Heart right ventricle (tissue), 16 donors: Measurements from ENCODE around the gene DYSF. TPM values are rescaled to one million over a fixed set of nuclear protein-coding genes. Genes with fewer than 3 reads are reported as not detected.
A peak's percentile ranks its signal among the peaks of the same experiment; 100 is the strongest.

ENCODE experiments used
- ATAC-seq, 8 donors: fragments of 200-7000 bp; cut with Tn5 transposase; one replicate each; pipeline ENCODE4 v1.9.1; 2020; ENCODE audit warnings: mild to moderate bottlenecking in 8 of 8, moderate library complexity in 8 of 8, moderate number of reproducible peaks in 1 of 8
- DNase-seq, 2 donors: peaks; one replicate each; pipeline ENCODE4 v3.0.0-alpha.2; 2020
- H3K27ac ChIP-seq, 10 donors: fragments of 200-600 bp; sonication (generic) in 2 of 10; one replicate each; pipeline versions ENCODE4 v1.5.0 to v1.8.0; 2020 to 2022; ENCODE audit warnings: mild to moderate bottlenecking in 3 of 10
- H3K27me3 ChIP-seq, 7 donors: fragments of 200-600 bp; one replicate each; pipeline ENCODE4 v1.8.0; 2021 to 2022; ENCODE audit warnings: mild to moderate bottlenecking in 2 of 7
- H3K36me3 ChIP-seq, 9 donors: fragments of 200-600 bp; sonication (generic) in 1 of 9; one replicate each; pipeline versions ENCODE4 v1.5.0 to v1.8.0; 2020 to 2022; ENCODE audit warnings: mild to moderate bottlenecking in 2 of 9
- H3K4me1 ChIP-seq, 9 donors: fragments of 200-600 bp; sonication (generic) in 1 of 9; one replicate each; pipeline versions ENCODE4 v1.5.0 to v1.8.0; 2020 to 2022; ENCODE audit warnings: mild to moderate bottlenecking in 4 of 9
- H3K4me3 ChIP-seq, 10 donors: fragments of 200-600 bp; sonication (generic) in 2 of 10; one replicate each; pipeline versions ENCODE4 v1.5.0 to v1.8.0; 2020 to 2022; ENCODE audit warnings: mild to moderate bottlenecking in 7 of 10, moderate library complexity in 2 of 10
- H3K9me3 ChIP-seq, 11 donors: fragments of 200-600 bp in 10 of 11; sonication (generic) in 2 of 11; one replicate each; pipeline versions ENCODE4 v1.5.0 to v1.8.0; 2013 to 2022; ENCODE audit warnings: mild to moderate bottlenecking in 2 of 11, control low read depth in 1 of 11, moderate library complexity in 1 of 11
- WGBS, 2 donors: extraction: QIAGEN DNeasy Blood & Tissue Kit; methylation state at CpG; one replicate each; pipeline ENCODE4 v1.1.7; 2013; ENCODE audit warnings: inconsistent platforms in 1 of 2; 5-methylcytosine and 5-hydroxymethylcytosine counted together
- intact Hi-C, 10 donors: fragments of 100-400 bp; cut with DNase I; formaldehyde crosslinking; loops; one replicate each; pipeline versions ENCODE4 v1.11.1 to v1.14.2; 2022
- polyA plus RNA-seq, 2 donors: library from polyadenylated mRNA; stranded (reverse); fragments of 200-250 nt; gene quantifications; one replicate each; pipeline ENCODE4 v1.2.3, GENCODE V29; 2013
- total RNA-seq, 10 donors: library from RNA; stranded (reverse); fragmentation: NEBNext Ultra II Directional in 3 of 10; extraction: Animal tissue kit (Norgen Biotek cat#: 25700) in 3 of 10; gene quantifications; one replicate each; pipeline versions ENCODE4 v1.2.1 to v1.2.4, GENCODE V29; 2021 to 2023
- TF ChIP-seq, protein P1 (sequence below), 9 donors: fragments of 200-600 bp; sonication (generic) in 2 of 9; IDR thresholded peaks; one replicate each; pipeline versions ENCODE4 v1.5.0 to v1.8.0; 2021 to 2022; ENCODE audit warnings: antibody characterized with exemption in 9 of 9, mild to moderate bottlenecking in 5 of 9, moderate library complexity in 1 of 9
- donor health status: Arrhythmogenic right ventricular cardiomyopathy.
- donor health status: ischemic (EF 13 %, LVEDD 7.1; RV severe dilation, severe dysfunction).
- donor health status: healthy with polysubstance abuse.
- donor health status: DM: no; HTN: yes; CAD: no.
- donor health status: DM: no; HTN: no; CAD: no.
- donor health status: ischemic (EF 25% LVEDD 6.9; RV normal size, moderate dysfunction).
- donor health status: ischemic (EF 25% LVEDD 5.7; RV mildly dilated, moderate dysfunction).
- donor health status: healthy.
- donor health status: DM: yes; HTN: yes; CAD: no.
- donor health status: Ischemic cardiomyopathy.
- donor health status: ischemic (EF 35%, LVEDD 5.7; RV mildly dilated, moderate dysfunction).
- donor health status: nonischemic (EF 11% LVEDD 7.7; RV severe dilation, severe dysfunction).
- donor health status: DM: yes; HTN: yes; CAD: no.
- donor health status: PGD.
- donor health status: ischemic (EF 29% LVEDD 5.4; RV normal size, mild dysfunction).
- donor health status: nonischemic (EF 23%, LVEDD 6.1; RV moderate dilation, normal function).

The DYSF gene
- total and polyA plus RNA-seq, 12 donors, result 20.6 to 100 (median 64.8) TPM

DNA sequence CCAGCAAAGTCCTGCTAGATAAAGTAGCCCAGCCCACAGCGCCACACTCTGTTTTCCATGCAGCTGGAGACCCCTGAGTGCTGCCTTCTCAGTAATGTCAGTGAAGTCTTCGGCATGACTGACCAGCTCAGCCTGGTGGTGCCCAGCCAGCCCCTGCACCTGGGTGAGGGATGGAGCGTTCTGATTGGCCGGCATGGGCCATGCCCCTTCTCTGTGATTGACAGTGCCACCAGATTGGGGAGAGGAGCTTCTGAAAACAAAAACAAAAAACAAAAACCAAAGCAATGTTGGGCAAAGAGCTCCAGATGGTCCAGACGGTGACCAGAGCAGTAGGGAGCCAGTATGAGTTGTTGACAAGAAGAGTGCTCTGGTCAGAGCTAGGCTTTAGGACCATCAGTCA lies 122.6 kb downstream of the DYSF start:
- DNase-seq (no peak), ATAC-seq (no peak)
- TF ChIP-seq, protein P1, sequence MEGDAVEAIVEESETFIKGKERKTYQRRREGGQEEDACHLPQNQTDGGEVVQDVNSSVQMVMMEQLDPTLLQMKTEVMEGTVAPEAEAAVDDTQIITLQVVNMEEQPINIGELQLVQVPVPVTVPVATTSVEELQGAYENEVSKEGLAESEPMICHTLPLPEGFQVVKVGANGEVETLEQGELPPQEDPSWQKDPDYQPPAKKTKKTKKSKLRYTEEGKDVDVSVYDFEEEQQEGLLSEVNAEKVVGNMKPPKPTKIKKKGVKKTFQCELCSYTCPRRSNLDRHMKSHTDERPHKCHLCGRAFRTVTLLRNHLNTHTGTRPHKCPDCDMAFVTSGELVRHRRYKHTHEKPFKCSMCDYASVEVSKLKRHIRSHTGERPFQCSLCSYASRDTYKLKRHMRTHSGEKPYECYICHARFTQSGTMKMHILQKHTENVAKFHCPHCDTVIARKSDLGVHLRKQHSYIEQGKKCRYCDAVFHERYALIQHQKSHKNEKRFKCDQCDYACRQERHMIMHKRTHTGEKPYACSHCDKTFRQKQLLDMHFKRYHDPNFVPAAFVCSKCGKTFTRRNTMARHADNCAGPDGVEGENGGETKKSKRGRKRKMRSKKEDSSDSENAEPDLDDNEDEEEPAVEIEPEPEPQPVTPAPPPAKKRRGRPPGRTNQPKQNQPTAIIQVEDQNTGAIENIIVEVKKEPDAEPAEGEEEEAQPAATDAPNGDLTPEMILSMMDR (IDR thresholded peaks at IDR 0.05), result no peak
- peaks cover 0 to 85% (median 14%) of the 10 kb centered on the region in 9 donors for H3K36me3 ChIP-seq
- H3K4me1 ChIP-seq, result peaks cover 0 to 34% (median 6%) of the 10 kb centered on the region in 9 donors
- 94 to 98% methylated on average over 5 of the region's 5 CpGs for WGBS, 2 donors
- no peaks in the 10 kb centered on the region for H3K9me3 ChIP-seq
- H3K27me3 ChIP-seq, result no peaks in the 10 kb centered on the region
- H3K4me3 ChIP-seq, result no peak overlapping the region
- intact Hi-C loops, result no loop called here
- peak overlapping the region in 3 of 10 donors; percentile 16 to 44 (median 22) for H3K27ac ChIP-seq

DNA sequence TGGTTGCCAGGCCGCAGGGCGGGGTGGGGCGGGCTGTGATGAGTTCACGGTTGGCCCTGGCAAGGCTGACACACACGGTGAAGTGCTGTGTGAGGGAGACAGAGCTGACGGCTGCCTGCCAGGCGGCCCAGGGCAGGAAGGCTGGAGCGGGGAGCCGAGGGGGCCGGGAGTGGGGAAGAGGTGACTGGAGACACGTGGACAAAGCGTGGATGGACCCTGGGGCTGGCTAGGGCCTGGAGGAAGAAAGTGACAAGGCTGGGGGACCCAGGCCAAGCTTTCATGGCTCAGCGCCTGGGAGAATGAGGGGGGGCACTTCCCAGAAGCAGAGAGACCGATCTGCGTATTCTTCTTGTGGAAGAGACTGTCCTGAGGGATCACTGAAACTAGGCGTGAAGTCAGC lies 123.2 kb downstream of the DYSF start:
- Histone ChIP-seq H3K9me3 (no peaks in the 10 kb centered on the region), H3K36me3 (peaks cover 0 to 85% (median 14%) of the 10 kb centered on the region in 9 donors), H3K4me1 (peaks cover 0 to 40% (median 6%) of the 10 kb centered on the region in 9 donors), H3K27me3 (no peaks in the 10 kb centered on the region), H3K27ac (peak overlapping the region in 2 of 10 donors; percentile 3 to 22), H3K4me3 (no peak overlapping the region)
- TF ChIP-seq, protein P1 (IDR thresholded peaks at IDR 0.05), result no peak
- intact Hi-C loops, result no loop called here
- WGBS, 2 donors, result 59 to 64% methylated on average over 16 of the region's 16 CpGs
- DNase-seq (peak; percentile 50 to 51), ATAC-seq (peak; percentile 30 to 73 (median 45))

DNA sequence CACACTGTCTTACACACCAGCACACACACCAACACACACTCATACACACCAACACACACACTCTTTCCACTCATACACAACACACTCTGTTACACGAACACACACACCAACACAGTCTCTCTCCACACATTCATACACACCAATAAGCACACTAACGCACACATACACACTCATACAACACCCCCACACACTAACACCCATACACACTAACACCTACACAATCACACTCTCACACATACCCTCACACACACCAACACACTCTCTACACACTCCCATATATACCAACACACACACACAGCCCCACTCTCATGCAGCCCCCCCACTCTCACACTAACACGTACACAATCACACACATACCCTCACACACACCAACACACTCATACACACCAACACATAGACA lies 123.8 kb downstream of the DYSF start:
- intact Hi-C loops, result no loop called here
- Histone ChIP-seq H3K4me1 (peaks cover 0 to 43% (median 6%) of the 10 kb centered on the region in 9 donors), H3K4me3 (no peak overlapping the region), H3K27me3 (no peaks in the 10 kb centered on the region), H3K36me3 (peaks cover 0 to 84% (median 12%) of the 10 kb centered on the region in 9 donors), H3K27ac (no peak overlapping the region), H3K9me3 (no peaks in the 10 kb centered on the region)
- DNase-seq (no peak), ATAC-seq (no peak)
- TF ChIP-seq, protein P1 (IDR thresholded peaks at IDR 0.05), result no peak
- WGBS, 2 donors, result 92 to 97% methylated on average over 3 of the region's 3 CpGs

GRCh38 chr2:71578767-71579342 lies 125.5 kb downstream of the DYSF start:
- Histone ChIP-seq H3K9me3 (no peaks in the 10 kb centered on the region), H3K4me1 (peaks cover 0 to 43% (median 6%) of the 10 kb centered on the region in 9 donors), H3K27me3 (no peaks in the 10 kb centered on the region), H3K27ac (peak overlapping the region in 8 of 10 donors; percentile 26 to 69 (median 62)), H3K36me3 (peaks cover 0 to 84% (median 4%) of the 10 kb centered on the region in 9 donors), H3K4me3 (peak overlapping the region in 2 of 10 donors; percentile 11 to 17)
- intact Hi-C loops, result no loop called here
- peak; percentile 44 to 79 (median 62) for ATAC-seq
- peak; percentile 51 to 72 for DNase-seq
- 63 to 71% methylated on average over 20 of the region's 20 CpGs for whole genome bisulfite sequencing, 2 donors
- TF ChIP-seq, protein P1 (IDR thresholded peaks at IDR 0.05), result no peak
